ENCODE measurements around the gene IFI44L.

Gene IFI44L

DNA sequence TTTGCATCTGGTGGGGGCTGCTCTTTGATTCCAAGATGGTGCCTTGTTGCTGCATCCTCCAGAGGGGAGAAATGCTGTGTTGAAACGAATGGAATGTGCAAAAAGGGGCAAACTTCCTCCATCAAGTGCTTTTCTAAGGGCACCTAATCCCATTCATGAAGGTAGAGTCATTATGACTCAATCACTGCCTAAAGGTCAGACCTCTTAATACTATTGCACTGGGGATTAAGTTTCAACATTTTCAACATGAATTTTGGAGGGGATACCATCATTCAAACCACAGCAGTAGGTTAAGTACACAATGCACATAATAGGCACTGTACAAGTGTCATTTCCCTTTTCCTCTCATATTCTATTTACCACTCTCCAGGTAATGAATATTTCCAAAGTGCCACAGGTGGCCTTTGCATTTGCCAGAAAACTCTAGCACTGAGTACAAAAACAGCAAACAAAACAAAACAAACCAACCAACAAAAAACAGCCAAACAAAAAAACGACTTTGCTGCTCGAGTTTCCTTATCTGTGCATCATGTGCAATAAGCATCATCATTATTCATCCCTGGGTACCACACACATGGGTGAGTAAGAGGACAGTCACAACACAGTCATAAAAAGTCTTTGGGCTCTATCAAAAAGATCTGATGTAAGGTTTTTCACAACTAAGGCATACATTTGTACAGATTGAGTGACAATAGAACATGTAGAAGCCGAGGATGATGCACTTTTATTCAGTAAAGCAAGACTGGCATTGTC lies 71.9 kb downstream of the IFI44L start:
- no peak for DNase-seq

Data from SW 1271 (cell line).